ENCODE data around the gene SHANK2. TPM values are rescaled to one million over a fixed set of nuclear protein-coding genes. Genes with fewer than 3 reads are reported as not detected.

Gene SHANK2
- total and polyA plus RNA-seq, 2 donors (not counting 3 experiments of a cell fraction or from before 2014, with no cell fraction given): not detected

DNA sequence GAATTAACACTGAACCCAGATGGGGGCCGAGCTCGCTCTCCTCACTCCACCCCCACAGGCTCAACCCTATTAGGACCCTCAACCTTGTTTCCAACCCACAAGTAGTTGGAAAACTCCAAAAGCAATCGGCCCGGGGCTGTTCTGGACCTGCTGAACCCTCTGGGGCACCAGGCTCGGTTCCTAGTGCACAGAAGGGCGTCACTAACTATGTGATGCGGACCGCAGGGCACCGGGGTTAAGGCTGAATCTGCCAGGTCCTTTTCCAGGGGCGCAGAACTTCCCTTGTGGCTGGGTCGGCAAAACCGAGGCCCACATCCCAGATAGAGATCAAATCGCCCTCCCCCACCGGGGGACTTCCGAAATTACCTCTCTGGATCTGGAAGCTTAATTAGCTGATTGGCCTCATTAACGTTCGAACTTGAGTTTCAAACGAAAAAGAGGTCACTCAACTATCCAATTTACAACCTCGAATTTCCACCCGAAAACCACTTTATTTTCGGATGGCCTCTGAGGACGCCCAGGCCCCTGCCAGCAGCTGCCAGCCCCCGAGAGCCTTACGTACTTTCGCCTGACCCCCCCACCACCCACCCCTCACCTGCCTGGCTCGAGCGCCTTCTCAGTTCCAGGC lies 1.7 kb downstream of the SHANK2 start:
- TF ChIP-seq MYC (IDR thresholded peaks at IDR 0.05; ENCODE audit: low read depth, low read length) (no peak), POLR2A (IDR thresholded peaks at IDR 0.05; ENCODE audit: low read depth, low read length) (no peak), FOS (IDR thresholded peaks at IDR 0.05; ENCODE audit: borderline replicate concordance, insufficient read depth, low read length) (no peak), JUN (IDR thresholded peaks at IDR 0.05; ENCODE audit: borderline replicate concordance, insufficient read depth, insufficient read length, low read depth) (no peak), EZH2 (IDR thresholded peaks at IDR 0.05; ENCODE audit: borderline replicate concordance, low read depth, low read length, severe bottlenecking) (no peak), POLR2AphosphoS5 (IDR thresholded peaks at IDR 0.05; ENCODE audit: insufficient read depth, low read depth, low read length) (no peak), GATA2 (IDR thresholded peaks at IDR 0.05; ENCODE audit: insufficient read depth, insufficient read length, low read depth, low read length) (no peak)
- TF ChIP-seq, protein P1, sequence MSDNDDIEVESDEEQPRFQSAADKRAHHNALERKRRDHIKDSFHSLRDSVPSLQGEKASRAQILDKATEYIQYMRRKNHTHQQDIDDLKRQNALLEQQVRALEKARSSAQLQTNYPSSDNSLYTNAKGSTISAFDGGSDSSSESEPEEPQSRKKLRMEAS (IDR thresholded peaks at IDR 0.05; ENCODE audit: insufficient read depth, insufficient read length): no peak
- TF ChIP-seq, protein P2, sequence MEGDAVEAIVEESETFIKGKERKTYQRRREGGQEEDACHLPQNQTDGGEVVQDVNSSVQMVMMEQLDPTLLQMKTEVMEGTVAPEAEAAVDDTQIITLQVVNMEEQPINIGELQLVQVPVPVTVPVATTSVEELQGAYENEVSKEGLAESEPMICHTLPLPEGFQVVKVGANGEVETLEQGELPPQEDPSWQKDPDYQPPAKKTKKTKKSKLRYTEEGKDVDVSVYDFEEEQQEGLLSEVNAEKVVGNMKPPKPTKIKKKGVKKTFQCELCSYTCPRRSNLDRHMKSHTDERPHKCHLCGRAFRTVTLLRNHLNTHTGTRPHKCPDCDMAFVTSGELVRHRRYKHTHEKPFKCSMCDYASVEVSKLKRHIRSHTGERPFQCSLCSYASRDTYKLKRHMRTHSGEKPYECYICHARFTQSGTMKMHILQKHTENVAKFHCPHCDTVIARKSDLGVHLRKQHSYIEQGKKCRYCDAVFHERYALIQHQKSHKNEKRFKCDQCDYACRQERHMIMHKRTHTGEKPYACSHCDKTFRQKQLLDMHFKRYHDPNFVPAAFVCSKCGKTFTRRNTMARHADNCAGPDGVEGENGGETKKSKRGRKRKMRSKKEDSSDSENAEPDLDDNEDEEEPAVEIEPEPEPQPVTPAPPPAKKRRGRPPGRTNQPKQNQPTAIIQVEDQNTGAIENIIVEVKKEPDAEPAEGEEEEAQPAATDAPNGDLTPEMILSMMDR (IDR thresholded peaks at IDR 0.05; ENCODE audit: extremely low read depth in 1 of 2, insufficient read depth in 1 of 2, low read depth in 1 of 2, low read length in 2 of 2): no peak
- no peaks in the 10 kb centered on the region for H3K9me1 ChIP-seq (replicated peaks; ENCODE audit: control insufficient read depth, extremely low read depth, insufficient read depth, low read length)
- H3K4me3 ChIP-seq (replicated peaks in 1 of 3; ENCODE audit: insufficient read depth in 1 of 3, low read depth in 1 of 3, low read length in 3 of 3): no peak overlapping the region
- ChIA-PET CTCF (no interaction called here), POLR2A (no interaction called here)
- H3K27me3 ChIP-seq (ENCODE audit: control insufficient read depth in 2 of 2, insufficient read depth in 2 of 2, low read length in 2 of 2): peaks cover 10 to 34% of the 10 kb centered on the region in 2 experiments
- BruUV-seq (replicated peaks): no TSS peak
- FAIRE-seq (no peak), DNase-seq (ENCODE audit: low read depth, low spot score) (no peak)
- H3K4me2 ChIP-seq (ENCODE audit: insufficient read depth, low read length): no peak overlapping the region
- H3K27ac ChIP-seq (ENCODE audit: insufficient read depth, low read depth, low read length): no peak overlapping the region
- dilution Hi-C loops (cut with MboI; ENCODE audit: extremely low pct_ligation_motif_present, low sequenced_read_pairs): no loop called here
- intact Hi-C loops (cut with micrococcal nuclease): loop anchor here (5.0 kb wide), 1 partner anchor 783 kb away; no protein-coding TSS in a partner anchor
- no peaks in the 10 kb centered on the region for H3K9me3 ChIP-seq (replicated peaks; ENCODE audit: control insufficient read depth, insufficient read depth, low read length)
- no peaks in the 10 kb centered on the region for H3K79me2 ChIP-seq (ENCODE audit: control insufficient read depth, insufficient read depth, low read length)
- no peak overlapping the region for H2AFZ ChIP-seq (ENCODE audit: low read depth, low read length)
- H4K20me1 ChIP-seq (replicated peaks; ENCODE audit: control insufficient read depth, extremely low read depth, insufficient read depth, low read length): no peaks in the 10 kb centered on the region
- H3K4me1 ChIP-seq (ENCODE audit: control insufficient read depth, extremely low read depth, insufficient read depth, low read length): no peaks in the 10 kb centered on the region
- no peak overlapping the region for H3K9ac ChIP-seq (replicated peaks; ENCODE audit: extremely low read depth, insufficient read depth, low read length)
- no peaks in the 10 kb centered on the region for H3K36me3 ChIP-seq (ENCODE audit: control insufficient read depth in 2 of 2, extremely low read depth in 1 of 2, insufficient read depth in 2 of 2, low read length in 2 of 2)

All from endothelial cell of umbilical vein (primary cell).